Measurements from ENCODE around the gene CDX1.

Gene CDX1

DNA sequence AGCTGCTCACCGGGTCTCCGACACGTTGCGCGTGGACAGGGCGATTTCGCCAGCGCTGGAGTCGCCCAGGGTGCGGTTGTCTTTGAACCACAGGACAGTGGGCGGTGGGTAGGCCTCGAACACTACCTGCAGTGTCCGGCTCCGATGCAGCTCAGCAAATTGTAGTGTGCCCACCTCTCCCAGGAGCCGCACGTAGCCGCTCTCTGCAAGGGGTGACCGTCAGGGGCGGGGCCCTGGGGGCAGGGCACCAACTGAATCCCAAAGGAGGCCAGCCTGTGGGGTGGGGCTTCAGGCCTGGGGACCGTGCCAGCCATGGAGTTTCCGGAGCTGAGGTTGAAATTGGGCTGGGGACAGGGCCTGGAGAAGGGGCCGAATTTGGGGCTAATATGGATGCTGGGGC is 33.8 kb upstream of the CDX1 start:
- no peaks in the 10 kb centered on the region for H3K9me3 ChIP-seq (ENCODE audit: control insufficient read depth, insufficient read depth, low read length)
- H3K9ac ChIP-seq (ENCODE audit: low read depth, low read length): no peak overlapping the region
- peaks cover 45% of the 10 kb centered on the region for H3K27me3 ChIP-seq (ENCODE audit: control insufficient read depth, insufficient read depth, low read length)
- H3K36me3 ChIP-seq (ENCODE audit: control insufficient read depth, insufficient read depth, low read length): no peaks in the 10 kb centered on the region
- no peak overlapping the region for H3K27ac ChIP-seq (ENCODE audit: low read depth, low read length)
- H3K4me3 ChIP-seq (ENCODE audit: low read depth, low read length): no peak overlapping the region
- peaks cover 29% of the 10 kb centered on the region for H3K4me1 ChIP-seq (ENCODE audit: control insufficient read depth, insufficient read depth, low read length)

DNA sequence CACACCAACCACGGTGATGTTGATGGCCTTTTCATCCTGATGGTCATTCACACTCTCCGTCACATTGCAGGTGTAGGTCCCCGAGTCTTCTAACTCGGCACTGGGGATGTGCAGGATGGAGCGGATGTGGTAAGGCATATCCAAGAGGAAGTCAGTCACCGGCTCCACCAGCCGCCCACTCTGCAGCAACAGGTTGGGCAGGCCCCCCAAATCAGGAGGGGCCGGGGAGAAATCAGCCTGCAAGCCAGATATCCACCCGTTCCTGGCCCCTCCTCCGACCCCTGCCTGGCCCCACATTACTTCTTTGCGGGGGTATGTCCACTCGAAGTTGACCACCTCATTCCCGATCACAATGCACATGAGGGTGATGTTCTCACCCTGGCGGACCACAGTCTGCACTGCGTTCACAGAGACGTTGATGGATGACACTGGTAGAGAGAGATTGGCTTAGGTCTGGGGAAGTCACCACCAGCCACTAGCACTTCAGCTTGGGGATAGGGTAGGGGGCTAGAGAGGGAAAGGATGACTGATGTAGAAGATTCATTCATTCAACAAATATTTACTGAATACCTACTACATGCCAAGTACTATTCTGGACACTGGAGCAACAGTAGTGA is 32.9 kb upstream of the CDX1 start:
- Histone ChIP-seq H3K36me3 (ENCODE audit: control insufficient read depth, insufficient read depth, low read length) (no peaks in the 10 kb centered on the region), H3K4me1 (ENCODE audit: control insufficient read depth, insufficient read depth, low read length) (peaks cover 38% of the 10 kb centered on the region), H3K27ac (ENCODE audit: low read depth, low read length) (no peak overlapping the region), H3K9me3 (ENCODE audit: control insufficient read depth, insufficient read depth, low read length) (no peaks in the 10 kb centered on the region), H3K27me3 (ENCODE audit: control insufficient read depth, insufficient read depth, low read length) (peaks cover 45% of the 10 kb centered on the region), H3K4me3 (ENCODE audit: low read depth, low read length) (no peak overlapping the region), H3K9ac (ENCODE audit: low read depth, low read length) (no peak overlapping the region)

DNA sequence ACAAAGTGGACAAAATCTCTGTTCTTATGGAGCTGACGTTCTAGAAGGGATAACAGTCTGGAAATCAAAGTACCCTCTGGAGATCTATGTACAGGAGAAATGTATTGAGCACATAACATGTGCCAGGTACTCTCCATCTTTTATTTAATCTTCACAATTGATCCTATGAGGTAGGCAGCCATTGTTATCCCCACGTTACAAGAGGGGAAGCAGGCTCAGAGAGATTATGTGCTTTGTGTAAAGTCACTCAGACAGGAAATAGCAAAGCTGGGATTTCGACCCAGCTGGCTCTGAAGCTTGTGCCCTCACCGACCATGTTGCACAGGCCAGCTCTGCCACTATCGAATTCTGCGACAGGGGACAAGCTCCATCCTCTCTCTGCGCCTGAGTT is 32.4 kb upstream of the CDX1 start:
- Histone ChIP-seq H3K4me3 (ENCODE audit: low read depth, low read length) (no peak overlapping the region), H3K4me1 (ENCODE audit: control insufficient read depth, insufficient read depth, low read length) (peaks cover 43% of the 10 kb centered on the region)

DNA sequence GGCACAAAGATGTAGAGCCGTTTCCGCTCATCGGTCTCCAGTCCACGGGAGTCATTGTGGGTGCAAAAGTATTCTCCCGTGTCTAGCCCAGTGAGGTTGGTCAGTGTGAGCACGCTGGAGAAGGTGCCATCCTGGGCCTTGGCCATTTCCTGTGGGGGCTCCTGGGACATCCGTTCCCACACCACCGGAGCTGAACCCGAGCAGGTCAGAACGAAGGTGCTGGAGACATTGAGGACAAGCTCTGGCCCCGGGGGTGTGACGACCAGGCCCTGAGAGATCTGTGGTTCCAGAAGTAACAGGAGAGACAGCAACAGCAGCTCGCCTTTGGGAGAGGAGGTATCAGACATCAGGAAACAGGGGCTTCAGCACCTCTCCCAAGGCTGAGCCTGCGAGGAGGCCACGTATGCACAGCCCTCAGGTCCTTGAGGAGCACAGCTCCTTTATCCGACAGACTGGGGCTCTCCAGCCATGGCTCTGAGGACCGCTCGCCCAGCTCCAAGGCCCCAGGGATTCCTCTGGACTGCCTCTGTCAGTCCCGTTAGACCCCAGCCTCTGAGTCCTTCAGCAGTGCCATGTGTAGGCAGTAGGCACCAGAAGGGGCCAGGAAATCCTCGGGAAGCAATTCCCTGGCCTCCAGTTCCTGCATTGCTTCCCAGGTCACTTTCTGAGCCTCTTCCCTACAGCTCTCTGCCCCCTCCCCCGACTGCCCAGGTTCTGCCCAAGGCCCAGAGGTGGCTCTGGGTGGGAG is 30.8 kb upstream of the CDX1 start:
- Histone ChIP-seq H3K9ac (ENCODE audit: low read depth, low read length) (no peak overlapping the region), H3K36me3 (ENCODE audit: control insufficient read depth, insufficient read depth, low read length) (no peaks in the 10 kb centered on the region), H3K9me3 (ENCODE audit: control insufficient read depth, insufficient read depth, low read length) (no peaks in the 10 kb centered on the region), H3K27ac (ENCODE audit: low read depth, low read length) (no peak overlapping the region), H3K4me3 (ENCODE audit: low read depth, low read length) (no peak overlapping the region), H3K27me3 (ENCODE audit: control insufficient read depth, insufficient read depth, low read length) (peaks cover 36% of the 10 kb centered on the region), H3K4me1 (ENCODE audit: control insufficient read depth, insufficient read depth, low read length) (peaks cover 41% of the 10 kb centered on the region)

More for the DNA sequence above, 32.4 kb upstream of the CDX1 start:
- Histone ChIP-seq H3K9ac (ENCODE audit: low read depth, low read length) (no peak overlapping the region), H3K36me3 (ENCODE audit: control insufficient read depth, insufficient read depth, low read length) (no peaks in the 10 kb centered on the region), H3K27me3 (ENCODE audit: control insufficient read depth, insufficient read depth, low read length) (peaks cover 45% of the 10 kb centered on the region), H3K9me3 (ENCODE audit: control insufficient read depth, insufficient read depth, low read length) (no peaks in the 10 kb centered on the region), H3K27ac (ENCODE audit: low read depth, low read length) (no peak overlapping the region)

DNA sequence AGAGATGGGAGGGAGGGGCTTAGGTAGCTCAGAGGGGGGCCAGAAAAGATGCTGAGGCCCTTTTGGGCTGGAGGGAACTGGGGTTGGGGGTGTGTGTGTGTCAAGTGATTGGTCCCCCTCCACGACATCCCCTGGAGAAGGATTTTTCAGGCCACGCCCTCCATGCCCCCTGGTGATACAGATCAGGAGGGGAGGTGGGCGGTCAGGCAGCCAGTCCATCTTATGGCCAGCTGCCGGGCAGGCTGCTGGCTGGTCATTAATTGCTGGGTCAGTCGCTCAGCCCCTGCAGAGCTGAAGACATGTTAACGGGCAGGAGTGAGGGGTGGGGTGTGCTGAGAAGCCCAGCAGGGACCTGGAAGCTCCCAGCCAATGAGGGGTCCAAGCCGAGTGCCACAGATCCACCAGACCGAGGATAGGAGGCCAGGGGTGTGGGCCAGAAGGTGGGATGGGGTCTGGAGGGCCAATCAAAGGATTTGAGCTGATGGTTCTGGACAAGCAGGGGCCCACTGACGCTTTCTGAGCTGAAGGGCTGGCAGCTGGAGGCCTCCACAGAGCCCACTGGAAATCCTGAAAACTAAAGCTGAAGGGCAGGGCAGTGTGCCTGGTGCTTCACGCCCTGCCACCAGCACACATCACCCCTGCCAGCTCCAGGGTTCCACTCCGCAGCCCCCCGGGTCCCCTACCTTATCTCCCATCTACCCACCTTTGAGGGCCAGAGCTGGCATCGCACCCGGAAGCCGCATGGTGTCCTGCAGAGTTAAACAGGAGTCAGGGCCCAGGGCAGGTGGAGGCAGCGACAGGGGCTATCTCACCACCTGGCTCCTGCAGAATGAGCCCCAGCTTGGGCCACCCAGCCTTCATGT is 30.0 kb upstream of the CDX1 start:
- H3K9me3 ChIP-seq (ENCODE audit: control insufficient read depth, insufficient read depth, low read length): no peaks in the 10 kb centered on the region
- peaks cover 28% of the 10 kb centered on the region for H3K27me3 ChIP-seq (ENCODE audit: control insufficient read depth, insufficient read depth, low read length)
- no peak overlapping the region for H3K4me3 ChIP-seq (ENCODE audit: low read depth, low read length)
- no peaks in the 10 kb centered on the region for H3K36me3 ChIP-seq (ENCODE audit: control insufficient read depth, insufficient read depth, low read length)
- peaks cover 33% of the 10 kb centered on the region for H3K4me1 ChIP-seq (ENCODE audit: control insufficient read depth, insufficient read depth, low read length)
- H3K27ac ChIP-seq (ENCODE audit: low read depth, low read length): peak overlapping the region; percentile 60
- no peak overlapping the region for H3K9ac ChIP-seq (ENCODE audit: low read depth, low read length)

DNA sequence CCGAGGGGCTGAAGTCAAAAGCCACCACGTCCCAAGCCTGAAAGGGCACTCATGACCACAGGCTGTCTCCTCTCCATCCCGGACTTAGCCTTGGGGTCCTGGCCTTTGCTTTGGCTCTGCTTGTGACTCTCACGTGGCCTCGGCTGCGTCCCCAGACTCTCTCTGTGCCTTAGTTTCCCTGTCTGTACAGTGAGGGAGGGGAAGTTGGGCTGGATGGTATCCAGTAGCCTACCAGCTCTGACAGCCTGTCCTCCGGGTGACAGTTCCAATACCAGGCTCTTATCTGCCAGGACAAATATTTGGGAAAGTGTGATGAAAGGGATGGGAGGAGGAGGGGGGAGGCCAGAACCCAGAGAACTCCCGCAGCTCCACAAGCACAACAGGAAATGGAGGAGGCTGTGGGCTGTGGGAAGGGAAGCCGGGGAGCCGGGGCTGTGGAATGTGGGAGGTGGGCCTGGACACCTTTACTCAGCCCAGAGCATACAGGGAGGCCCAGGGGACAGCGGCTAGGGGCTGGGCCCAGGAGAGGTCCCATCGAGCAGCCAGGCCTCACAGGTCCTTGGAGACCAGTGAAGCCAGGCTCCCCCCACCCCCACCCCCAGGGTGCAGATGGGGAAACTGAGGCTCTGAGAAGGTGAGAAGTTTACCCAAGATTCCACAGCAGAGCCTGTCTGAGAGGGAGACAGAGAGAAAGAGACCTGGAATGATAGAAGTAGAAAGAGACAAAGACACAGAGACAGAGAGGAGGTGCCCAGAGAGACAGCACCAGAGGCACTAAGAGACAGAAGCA is 29.2 kb upstream of the CDX1 start:
- H3K9me3 ChIP-seq (ENCODE audit: control insufficient read depth, insufficient read depth, low read length): no peaks in the 10 kb centered on the region
- peaks cover 31% of the 10 kb centered on the region for H3K4me1 ChIP-seq (ENCODE audit: control insufficient read depth, insufficient read depth, low read length)
- no peak overlapping the region for H3K4me3 ChIP-seq (ENCODE audit: low read depth, low read length)
- H3K27me3 ChIP-seq (ENCODE audit: control insufficient read depth, insufficient read depth, low read length): peaks cover 20% of the 10 kb centered on the region
- peak overlapping the region; percentile 60 for H3K27ac ChIP-seq (ENCODE audit: low read depth, low read length)
- H3K9ac ChIP-seq (ENCODE audit: low read depth, low read length): no peak overlapping the region
- H3K36me3 ChIP-seq (ENCODE audit: control insufficient read depth, insufficient read depth, low read length): no peaks in the 10 kb centered on the region

DNA sequence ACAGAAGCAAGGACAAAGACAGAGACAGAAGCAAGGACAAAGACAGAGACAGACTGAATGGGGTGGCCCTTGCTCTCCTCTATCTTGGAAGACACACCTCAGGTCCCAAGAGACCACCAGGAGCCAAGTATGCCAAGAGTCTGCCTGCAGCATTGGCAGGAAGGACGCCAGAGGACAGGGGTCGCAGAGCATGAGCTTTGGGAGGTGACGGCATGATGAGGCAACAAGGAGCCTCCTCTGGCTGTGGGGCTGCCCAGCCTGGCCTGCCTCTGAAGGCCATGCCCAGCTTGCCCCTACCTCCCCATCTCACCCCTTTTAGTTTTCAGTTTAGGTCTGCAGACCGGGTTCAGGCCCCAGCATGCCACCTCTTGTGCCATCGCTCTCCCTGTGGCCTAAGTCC is 28.6 kb upstream of the CDX1 start:
- peaks cover 15% of the 10 kb centered on the region for H3K27me3 ChIP-seq (ENCODE audit: control insufficient read depth, insufficient read depth, low read length)
- H3K4me3 ChIP-seq (ENCODE audit: low read depth, low read length): no peak overlapping the region
- H3K9me3 ChIP-seq (ENCODE audit: control insufficient read depth, insufficient read depth, low read length): no peaks in the 10 kb centered on the region
- no peaks in the 10 kb centered on the region for H3K36me3 ChIP-seq (ENCODE audit: control insufficient read depth, insufficient read depth, low read length)
- peaks cover 31% of the 10 kb centered on the region for H3K4me1 ChIP-seq (ENCODE audit: control insufficient read depth, insufficient read depth, low read length)
- H3K9ac ChIP-seq (ENCODE audit: low read depth, low read length): no peak overlapping the region
- H3K27ac ChIP-seq (ENCODE audit: low read depth, low read length): peak overlapping the region; percentile 60

DNA sequence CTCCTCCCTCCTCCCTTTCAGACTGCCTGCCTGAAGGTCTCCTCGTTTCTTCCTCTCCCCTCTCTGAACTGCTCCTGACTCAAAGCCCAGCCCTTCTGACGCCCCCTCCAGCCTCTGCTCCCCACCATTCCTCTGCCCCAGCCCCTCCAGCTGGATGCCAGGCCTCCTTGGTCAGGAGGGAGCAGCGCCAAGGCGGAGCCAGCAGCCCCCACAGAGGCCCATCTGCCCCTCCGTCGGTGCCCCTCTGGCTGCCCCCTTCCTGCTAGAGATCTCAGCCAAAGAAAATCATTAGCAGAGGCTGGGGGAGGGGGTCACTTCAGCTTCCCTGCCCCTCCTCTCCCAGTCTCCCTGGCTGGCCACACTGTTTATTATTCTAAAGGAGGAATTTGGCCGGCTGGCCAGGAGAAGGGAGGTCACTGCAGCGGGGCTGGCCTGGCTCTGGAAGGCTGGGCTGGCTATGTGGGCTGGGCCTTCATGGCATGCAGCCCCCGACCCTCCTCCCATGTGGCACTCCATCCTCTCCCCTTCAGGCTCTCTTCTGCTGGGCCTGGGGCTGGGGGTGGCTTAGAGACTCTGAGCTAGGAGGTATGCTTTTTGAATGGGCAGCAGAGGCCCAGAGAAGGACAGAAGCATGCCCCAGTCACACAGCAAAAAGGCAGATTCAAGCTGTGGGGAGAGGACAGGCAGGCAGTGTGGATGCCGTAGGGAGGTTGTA is 27.9 kb upstream of the CDX1 start:
- Histone ChIP-seq H3K4me3 (ENCODE audit: low read depth, low read length) (no peak overlapping the region), H3K9ac (ENCODE audit: low read depth, low read length) (no peak overlapping the region), H3K36me3 (ENCODE audit: control insufficient read depth, insufficient read depth, low read length) (no peaks in the 10 kb centered on the region), H3K4me1 (ENCODE audit: control insufficient read depth, insufficient read depth, low read length) (peaks cover 33% of the 10 kb centered on the region), H3K9me3 (ENCODE audit: control insufficient read depth, insufficient read depth, low read length) (no peaks in the 10 kb centered on the region), H3K27me3 (ENCODE audit: control insufficient read depth, insufficient read depth, low read length) (peaks cover 10% of the 10 kb centered on the region), H3K27ac (ENCODE audit: low read depth, low read length) (peak overlapping the region; percentile 60)

DNA sequence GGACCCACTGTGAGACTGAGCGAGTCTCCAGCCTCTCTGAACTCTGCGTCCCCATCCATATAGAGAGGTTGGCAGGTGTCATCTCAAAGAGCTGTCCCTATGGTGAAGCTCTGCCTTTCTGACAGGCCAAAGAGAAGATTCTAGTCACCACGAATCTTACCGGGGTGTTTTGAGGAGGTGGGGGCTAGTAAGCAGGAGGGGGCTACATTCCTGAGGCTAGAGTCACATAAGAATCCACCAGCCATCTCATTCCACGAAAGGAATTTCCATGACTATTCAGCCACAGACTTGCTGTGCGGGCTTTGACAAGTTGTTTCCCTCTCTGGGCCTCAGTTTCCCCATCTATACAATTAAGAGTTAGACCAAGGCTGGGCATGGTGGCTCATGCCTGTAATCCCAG is 27.2 kb upstream of the CDX1 start:
- Histone ChIP-seq H3K9ac (ENCODE audit: low read depth, low read length) (no peak overlapping the region), H3K27ac (ENCODE audit: low read depth, low read length) (peak overlapping the region; percentile 60), H3K4me3 (ENCODE audit: low read depth, low read length) (no peak overlapping the region)

DNA sequence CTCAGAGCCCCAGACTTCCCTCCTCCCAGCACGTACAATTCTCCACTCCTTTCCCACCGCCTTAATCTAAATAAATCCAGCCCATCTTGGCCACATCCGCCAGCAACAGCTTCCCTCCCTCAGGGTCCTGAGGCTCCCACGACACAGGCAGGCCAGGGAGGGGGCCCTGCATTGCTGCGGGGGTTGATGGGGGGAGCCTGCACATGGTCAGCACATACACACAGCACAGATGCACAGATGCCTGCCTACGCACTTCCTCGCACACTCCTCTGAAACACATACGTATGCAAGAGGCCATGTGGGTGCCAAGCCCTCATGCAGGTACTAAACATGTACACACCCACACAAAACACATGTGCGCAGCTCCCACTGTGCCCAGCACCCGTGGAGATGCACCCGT is 25.7 kb upstream of the CDX1 start:
- H3K27ac ChIP-seq (ENCODE audit: low read depth, low read length): no peak overlapping the region
- H3K36me3 ChIP-seq (ENCODE audit: control insufficient read depth, insufficient read depth, low read length): no peaks in the 10 kb centered on the region
- H3K9ac ChIP-seq (ENCODE audit: low read depth, low read length): no peak overlapping the region
- no peak overlapping the region for H3K4me3 ChIP-seq (ENCODE audit: low read depth, low read length)
- H3K27me3 ChIP-seq (ENCODE audit: control insufficient read depth, insufficient read depth, low read length): no peaks in the 10 kb centered on the region
- no peaks in the 10 kb centered on the region for H3K9me3 ChIP-seq (ENCODE audit: control insufficient read depth, insufficient read depth, low read length)
- peaks cover 48% of the 10 kb centered on the region for H3K4me1 ChIP-seq (ENCODE audit: control insufficient read depth, insufficient read depth, low read length)

More for the DNA sequence above, 27.2 kb upstream of the CDX1 start:
- Histone ChIP-seq H3K36me3 (ENCODE audit: control insufficient read depth, insufficient read depth, low read length) (no peaks in the 10 kb centered on the region), H3K9me3 (ENCODE audit: control insufficient read depth, insufficient read depth, low read length) (no peaks in the 10 kb centered on the region), H3K4me1 (ENCODE audit: control insufficient read depth, insufficient read depth, low read length) (peaks cover 40% of the 10 kb centered on the region), H3K27me3 (ENCODE audit: control insufficient read depth, insufficient read depth, low read length) (peaks cover 6% of the 10 kb centered on the region)

All from HUES48 (cell line).